Measurements from ENCODE around the gene FAF1. TPM values are rescaled to one million over a fixed set of nuclear protein-coding genes. Genes with fewer than 3 reads are reported as not detected.

Gene FAF1
- total RNA-seq, 4 donors from 2014 or later, result 36.9 to 77.6 (median 48.3) TPM

DNA sequence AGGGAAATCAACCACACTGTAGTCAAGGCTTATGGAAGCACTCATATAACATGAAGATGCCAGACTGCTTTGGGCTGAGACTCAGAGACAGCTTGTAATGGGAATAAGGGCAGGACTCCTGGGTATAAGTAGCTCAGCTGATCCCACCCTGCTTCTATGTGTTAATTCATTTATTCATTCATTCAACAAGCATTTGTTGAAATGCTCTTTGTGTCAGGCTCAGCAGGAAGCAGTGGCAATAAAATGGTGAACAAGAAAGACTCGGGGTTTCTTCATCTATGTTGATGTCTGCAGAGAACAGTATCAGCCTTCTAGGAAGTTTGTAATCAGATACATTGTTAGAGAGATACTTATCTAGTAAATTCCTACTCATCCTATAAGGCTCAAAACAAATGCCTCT is 391.3 kb downstream of the FAF1 start:
- no peak for DNase-seq
- Histone ChIP-seq H3K9me3 (no peaks in the 10 kb centered on the region), H3K4me3 (no peak overlapping the region), H3K27ac (no peak overlapping the region), H3K4me1 (no peaks in the 10 kb centered on the region), H3K36me3 (peaks cover 0 to 24% (median 0%) of the 10 kb centered on the region in 3 donors), H3K27me3 (no peaks in the 10 kb centered on the region)
- TF ChIP-seq, protein P1, sequence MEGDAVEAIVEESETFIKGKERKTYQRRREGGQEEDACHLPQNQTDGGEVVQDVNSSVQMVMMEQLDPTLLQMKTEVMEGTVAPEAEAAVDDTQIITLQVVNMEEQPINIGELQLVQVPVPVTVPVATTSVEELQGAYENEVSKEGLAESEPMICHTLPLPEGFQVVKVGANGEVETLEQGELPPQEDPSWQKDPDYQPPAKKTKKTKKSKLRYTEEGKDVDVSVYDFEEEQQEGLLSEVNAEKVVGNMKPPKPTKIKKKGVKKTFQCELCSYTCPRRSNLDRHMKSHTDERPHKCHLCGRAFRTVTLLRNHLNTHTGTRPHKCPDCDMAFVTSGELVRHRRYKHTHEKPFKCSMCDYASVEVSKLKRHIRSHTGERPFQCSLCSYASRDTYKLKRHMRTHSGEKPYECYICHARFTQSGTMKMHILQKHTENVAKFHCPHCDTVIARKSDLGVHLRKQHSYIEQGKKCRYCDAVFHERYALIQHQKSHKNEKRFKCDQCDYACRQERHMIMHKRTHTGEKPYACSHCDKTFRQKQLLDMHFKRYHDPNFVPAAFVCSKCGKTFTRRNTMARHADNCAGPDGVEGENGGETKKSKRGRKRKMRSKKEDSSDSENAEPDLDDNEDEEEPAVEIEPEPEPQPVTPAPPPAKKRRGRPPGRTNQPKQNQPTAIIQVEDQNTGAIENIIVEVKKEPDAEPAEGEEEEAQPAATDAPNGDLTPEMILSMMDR (IDR thresholded peaks at IDR 0.05), result no peak
- no peak for TF ChIP-seq POLR2A (IDR thresholded peaks at IDR 0.05)

- Histone ChIP-seq H3K36me3 (peaks cover 0 to 27% (median 0%) of the 10 kb centered on the region in 3 donors), H3K4me3 (no peak overlapping the region), H3K9me3 (no peaks in the 10 kb centered on the region), H3K4me1 (no peaks in the 10 kb centered on the region), H3K27me3 (no peaks in the 10 kb centered on the region), H3K27ac (no peak overlapping the region)
- no peak for DNase-seq
- TF ChIP-seq POLR2A (IDR thresholded peaks at IDR 0.05), result no peak
- TF ChIP-seq, protein P1 (IDR thresholded peaks at IDR 0.05), result no peak
Observed at GRCh38 chr1:50566405-50566804, 393.7 kb downstream of the FAF1 start.

DNA sequence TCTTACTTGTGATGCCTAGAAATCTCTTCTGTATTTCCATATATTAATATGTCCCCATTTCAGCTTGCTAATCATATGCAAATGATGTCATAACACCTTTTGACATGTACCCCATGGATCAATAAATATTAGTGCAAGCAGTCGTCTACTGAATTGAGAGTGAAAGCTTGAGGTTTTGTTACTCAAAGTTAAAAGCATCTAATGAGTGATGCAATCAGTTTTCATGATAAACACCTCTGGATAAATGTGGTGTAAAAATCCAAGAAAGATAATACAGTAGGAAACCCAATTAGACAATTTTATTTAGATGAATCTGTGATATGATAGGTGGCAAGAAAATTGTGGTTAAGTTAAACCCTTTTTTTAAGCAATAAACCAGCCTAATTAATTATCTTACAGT is 395.6 kb downstream of the FAF1 start:
- Histone ChIP-seq H3K4me1 (no peaks in the 10 kb centered on the region), H3K27me3 (no peaks in the 10 kb centered on the region), H3K27ac (no peak overlapping the region), H3K4me3 (no peak overlapping the region), H3K36me3 (peaks cover 0 to 36% (median 0%) of the 10 kb centered on the region in 3 donors), H3K9me3 (no peaks in the 10 kb centered on the region)
- no peak for TF ChIP-seq POLR2A (IDR thresholded peaks at IDR 0.05)
- TF ChIP-seq, protein P1 (IDR thresholded peaks at IDR 0.05), result no peak
- DNase-seq, result no peak

- no peak overlapping the region for H3K27ac ChIP-seq
- H3K4me3 ChIP-seq, result no peak overlapping the region
- no peaks in the 10 kb centered on the region for H3K27me3 ChIP-seq
- H3K36me3 ChIP-seq, result peaks cover 0 to 33% (median 0%) of the 10 kb centered on the region in 3 donors
- no peaks in the 10 kb centered on the region for H3K9me3 ChIP-seq
- no peak for TF ChIP-seq POLR2A (IDR thresholded peaks at IDR 0.05)
- TF ChIP-seq, protein P1 (IDR thresholded peaks at IDR 0.05), result no peak
- H3K4me1 ChIP-seq, result no peaks in the 10 kb centered on the region
- DNase-seq, result no peak
Observed at GRCh38 chr1:50562106-50562505, 398.0 kb downstream of the FAF1 start.

DNA sequence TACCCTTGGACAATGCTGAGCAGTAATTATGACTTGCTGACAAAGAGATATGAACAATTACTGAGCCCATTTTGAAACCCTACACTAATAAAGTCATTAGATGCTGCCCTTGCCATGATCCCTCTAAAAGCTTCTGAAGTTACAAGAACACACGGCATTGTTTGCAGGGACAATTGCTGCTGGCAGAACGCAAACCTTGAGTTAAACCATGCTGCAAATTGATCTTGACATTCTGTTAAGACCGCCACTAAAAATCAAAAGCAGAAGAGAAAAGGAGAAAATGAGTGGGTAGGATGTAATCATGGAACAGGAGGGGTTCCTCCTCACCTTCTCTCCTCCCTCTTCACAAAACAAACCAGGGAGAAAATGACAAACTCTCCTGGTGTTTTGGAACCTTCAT is 400.6 kb downstream of the FAF1 start:
- no peak overlapping the region for H3K4me3 ChIP-seq
- DNase-seq, result no peak
- TF ChIP-seq POLR2A (IDR thresholded peaks at IDR 0.05), result no peak
- TF ChIP-seq, protein P1 (IDR thresholded peaks at IDR 0.05), result no peak
- no peaks in the 10 kb centered on the region for H3K4me1 ChIP-seq
- H3K9me3 ChIP-seq, result no peaks in the 10 kb centered on the region
- no peak overlapping the region for H3K27ac ChIP-seq
- H3K36me3 ChIP-seq, result peaks cover 0 to 11% (median 0%) of the 10 kb centered on the region in 3 donors
- no peaks in the 10 kb centered on the region for H3K27me3 ChIP-seq

GRCh38 chr1:50553921-50554320 is 406.1 kb downstream of the FAF1 start:
- DNase-seq, result no peak
- Histone ChIP-seq H3K27me3 (no peaks in the 10 kb centered on the region), H3K4me3 (no peak overlapping the region), H3K9me3 (no peaks in the 10 kb centered on the region), H3K4me1 (no peaks in the 10 kb centered on the region), H3K36me3 (no peaks in the 10 kb centered on the region), H3K27ac (no peak overlapping the region)
- TF ChIP-seq, protein P1 (IDR thresholded peaks at IDR 0.05), result no peak
- TF ChIP-seq POLR2A (IDR thresholded peaks at IDR 0.05), result no peak
